DND-41 (cell line): ENCODE results near the gene PHRF1.

Experiments used
- EZH2 ChIP-seq: IDR thresholded peaks from 3 replicates; pipeline ENCODE4 v1.6.1; 2012; ENCODE audit warnings: borderline replicate concordance, low read depth, mild to moderate bottlenecking, moderate library complexity, low read length, inconsistent platforms; ENCODE audit not compliant: severe bottlenecking
- TF ChIP-seq, protein P1 (sequence below): IDR thresholded peaks from 2 replicates; pipeline ENCODE4 v1.5.1; 2012; ENCODE audit warnings: borderline replicate concordance, low read length, moderate library complexity, mild to moderate bottlenecking; ENCODE audit not compliant: poor library complexity, severe bottlenecking; ENCODE audit errors: extremely low read depth

- TF ChIP-seq, protein P1, sequence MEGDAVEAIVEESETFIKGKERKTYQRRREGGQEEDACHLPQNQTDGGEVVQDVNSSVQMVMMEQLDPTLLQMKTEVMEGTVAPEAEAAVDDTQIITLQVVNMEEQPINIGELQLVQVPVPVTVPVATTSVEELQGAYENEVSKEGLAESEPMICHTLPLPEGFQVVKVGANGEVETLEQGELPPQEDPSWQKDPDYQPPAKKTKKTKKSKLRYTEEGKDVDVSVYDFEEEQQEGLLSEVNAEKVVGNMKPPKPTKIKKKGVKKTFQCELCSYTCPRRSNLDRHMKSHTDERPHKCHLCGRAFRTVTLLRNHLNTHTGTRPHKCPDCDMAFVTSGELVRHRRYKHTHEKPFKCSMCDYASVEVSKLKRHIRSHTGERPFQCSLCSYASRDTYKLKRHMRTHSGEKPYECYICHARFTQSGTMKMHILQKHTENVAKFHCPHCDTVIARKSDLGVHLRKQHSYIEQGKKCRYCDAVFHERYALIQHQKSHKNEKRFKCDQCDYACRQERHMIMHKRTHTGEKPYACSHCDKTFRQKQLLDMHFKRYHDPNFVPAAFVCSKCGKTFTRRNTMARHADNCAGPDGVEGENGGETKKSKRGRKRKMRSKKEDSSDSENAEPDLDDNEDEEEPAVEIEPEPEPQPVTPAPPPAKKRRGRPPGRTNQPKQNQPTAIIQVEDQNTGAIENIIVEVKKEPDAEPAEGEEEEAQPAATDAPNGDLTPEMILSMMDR, result no peak
- TF ChIP-seq EZH2, result no peak
Observed at GRCh38 chr11:553083-553987, 22.9 kb upstream of the PHRF1 start.
